ENCODE results near the gene FGD2. TPM values are rescaled to one million over a fixed set of nuclear protein-coding genes. Genes with fewer than 3 reads are reported as not detected.

FGD2 gene
- total and polyA plus RNA-seq, 10 of the 15 experiments (the other 5 are each of a cell fraction or from before 2014, with no cell fraction given) = 5.2 to 88.1 (median 33.2) TPM

DNA sequence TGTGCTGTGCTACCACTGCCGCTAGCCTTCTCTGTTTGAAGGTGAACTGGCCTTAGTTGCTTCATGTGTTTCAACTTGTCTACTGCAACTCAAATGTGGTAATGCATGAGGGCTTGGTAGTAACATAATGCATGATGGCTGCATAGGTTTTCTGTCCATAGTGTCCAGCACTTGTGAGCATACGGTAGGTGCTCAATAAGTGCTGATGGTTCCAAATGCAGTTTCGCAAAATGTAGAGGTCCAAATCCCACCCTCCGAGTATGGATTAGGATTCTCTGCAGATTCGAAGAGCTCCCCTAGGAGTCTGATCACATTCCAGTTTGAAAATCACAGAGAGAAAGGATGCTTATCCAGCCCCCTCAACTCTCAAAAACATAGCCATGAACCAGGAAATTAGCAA is 64.2 kb downstream of the FGD2 start:
- Histone ChIP-seq H3K36me3 (ENCODE audit: control insufficient read depth in 2 of 2, insufficient read depth in 2 of 2, low read length in 1 of 2) (no peaks in the 10 kb centered on the region), H3K27ac (ENCODE audit: control insufficient read depth, insufficient read depth) (no peak overlapping the region), H3K4me3 (no peak overlapping the region), H3K9me3 (replicated peaks; ENCODE audit: control insufficient read depth, insufficient read depth, low read length) (no peaks in the 10 kb centered on the region; the same call in 2 of the 3 replicates), H3K9ac (ENCODE audit: control insufficient read depth, insufficient read depth, low read length) (no peak overlapping the region), H3K27me3 (replicated peaks in 1 of 2; ENCODE audit: control insufficient read depth in 2 of 2, insufficient read depth in 2 of 2, low read length in 1 of 2) (no peaks in the 10 kb centered on the region), H2AFZ (ENCODE audit: control insufficient read depth, low read depth, low read length) (no peak overlapping the region), H3K79me2 (ENCODE audit: control insufficient read depth, insufficient read depth, low read length) (no peaks in the 10 kb centered on the region), H3K4me2 (ENCODE audit: control insufficient read depth, insufficient read depth) (no peak overlapping the region), H4K20me1 (ENCODE audit: control insufficient read depth, insufficient read depth) (no peaks in the 10 kb centered on the region), H3K4me1 (ENCODE audit: control insufficient read depth, insufficient read depth, low read length) (peaks cover 9% of the 10 kb centered on the region)
- RAD21 ChIA-PET (ENCODE audit: unreplicated experiment) = interaction anchor here (0.9 kb wide), 1 partner anchor 102 kb away, joined by 3 read pairs; no protein-coding TSS in a partner anchor
- TF ChIP-seq GABPA (IDR thresholded peaks at IDR 0.05; ENCODE audit: low read depth) (no peak), IRF4 (IDR thresholded peaks at IDR 0.05; ENCODE audit: low read depth, low read length) (no peak), WRNIP1 (IDR thresholded peaks at IDR 0.05; ENCODE audit: borderline replicate concordance, low read depth, low read length) (no peak), CBX3 (IDR thresholded peaks at IDR 0.05; ENCODE audit: borderline replicate concordance, low read depth) (no peak)
- TF ChIP-seq, protein P1, sequence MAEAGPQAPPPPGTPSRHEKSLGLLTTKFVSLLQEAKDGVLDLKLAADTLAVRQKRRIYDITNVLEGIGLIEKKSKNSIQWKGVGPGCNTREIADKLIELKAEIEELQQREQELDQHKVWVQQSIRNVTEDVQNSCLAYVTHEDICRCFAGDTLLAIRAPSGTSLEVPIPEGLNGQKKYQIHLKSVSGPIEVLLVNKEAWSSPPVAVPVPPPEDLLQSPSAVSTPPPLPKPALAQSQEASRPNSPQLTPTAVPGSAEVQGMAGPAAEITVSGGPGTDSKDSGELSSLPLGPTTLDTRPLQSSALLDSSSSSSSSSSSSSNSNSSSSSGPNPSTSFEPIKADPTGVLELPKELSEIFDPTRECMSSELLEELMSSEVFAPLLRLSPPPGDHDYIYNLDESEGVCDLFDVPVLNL (IDR thresholded peaks at IDR 0.05; ENCODE audit: low read depth, low read length) = no peak
- TF ChIP-seq, protein P2, sequence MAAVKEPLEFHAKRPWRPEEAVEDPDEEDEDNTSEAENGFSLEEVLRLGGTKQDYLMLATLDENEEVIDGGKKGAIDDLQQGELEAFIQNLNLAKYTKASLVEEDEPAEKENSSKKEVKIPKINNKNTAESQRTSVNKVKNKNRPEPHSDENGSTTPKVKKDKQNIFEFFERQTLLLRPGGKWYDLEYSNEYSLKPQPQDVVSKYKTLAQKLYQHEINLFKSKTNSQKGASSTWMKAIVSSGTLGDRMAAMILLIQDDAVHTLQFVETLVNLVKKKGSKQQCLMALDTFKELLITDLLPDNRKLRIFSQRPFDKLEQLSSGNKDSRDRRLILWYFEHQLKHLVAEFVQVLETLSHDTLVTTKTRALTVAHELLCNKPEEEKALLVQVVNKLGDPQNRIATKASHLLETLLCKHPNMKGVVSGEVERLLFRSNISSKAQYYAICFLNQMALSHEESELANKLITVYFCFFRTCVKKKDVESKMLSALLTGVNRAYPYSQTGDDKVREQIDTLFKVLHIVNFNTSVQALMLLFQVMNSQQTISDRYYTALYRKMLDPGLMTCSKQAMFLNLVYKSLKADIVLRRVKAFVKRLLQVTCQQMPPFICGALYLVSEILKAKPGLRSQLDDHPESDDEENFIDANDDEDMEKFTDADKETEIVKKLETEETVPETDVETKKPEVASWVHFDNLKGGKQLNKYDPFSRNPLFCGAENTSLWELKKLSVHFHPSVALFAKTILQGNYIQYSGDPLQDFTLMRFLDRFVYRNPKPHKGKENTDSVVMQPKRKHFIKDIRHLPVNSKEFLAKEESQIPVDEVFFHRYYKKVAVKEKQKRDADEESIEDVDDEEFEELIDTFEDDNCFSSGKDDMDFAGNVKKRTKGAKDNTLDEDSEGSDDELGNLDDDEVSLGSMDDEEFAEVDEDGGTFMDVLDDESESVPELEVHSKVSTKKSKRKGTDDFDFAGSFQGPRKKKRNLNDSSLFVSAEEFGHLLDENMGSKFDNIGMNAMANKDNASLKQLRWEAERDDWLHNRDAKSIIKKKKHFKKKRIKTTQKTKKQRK (IDR thresholded peaks at IDR 0.05; ENCODE audit: low read depth, low read length) = no peak
- TF ChIP-seq, protein P3, sequence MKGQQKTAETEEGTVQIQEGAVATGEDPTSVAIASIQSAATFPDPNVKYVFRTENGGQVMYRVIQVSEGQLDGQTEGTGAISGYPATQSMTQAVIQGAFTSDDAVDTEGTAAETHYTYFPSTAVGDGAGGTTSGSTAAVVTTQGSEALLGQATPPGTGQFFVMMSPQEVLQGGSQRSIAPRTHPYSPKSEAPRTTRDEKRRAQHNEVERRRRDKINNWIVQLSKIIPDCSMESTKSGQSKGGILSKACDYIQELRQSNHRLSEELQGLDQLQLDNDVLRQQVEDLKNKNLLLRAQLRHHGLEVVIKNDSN (IDR thresholded peaks at IDR 0.05; ENCODE audit: borderline replicate concordance, extremely low read length, insufficient read depth, low read depth, low read length) = no peak
- TF ChIP-seq, protein P4, sequence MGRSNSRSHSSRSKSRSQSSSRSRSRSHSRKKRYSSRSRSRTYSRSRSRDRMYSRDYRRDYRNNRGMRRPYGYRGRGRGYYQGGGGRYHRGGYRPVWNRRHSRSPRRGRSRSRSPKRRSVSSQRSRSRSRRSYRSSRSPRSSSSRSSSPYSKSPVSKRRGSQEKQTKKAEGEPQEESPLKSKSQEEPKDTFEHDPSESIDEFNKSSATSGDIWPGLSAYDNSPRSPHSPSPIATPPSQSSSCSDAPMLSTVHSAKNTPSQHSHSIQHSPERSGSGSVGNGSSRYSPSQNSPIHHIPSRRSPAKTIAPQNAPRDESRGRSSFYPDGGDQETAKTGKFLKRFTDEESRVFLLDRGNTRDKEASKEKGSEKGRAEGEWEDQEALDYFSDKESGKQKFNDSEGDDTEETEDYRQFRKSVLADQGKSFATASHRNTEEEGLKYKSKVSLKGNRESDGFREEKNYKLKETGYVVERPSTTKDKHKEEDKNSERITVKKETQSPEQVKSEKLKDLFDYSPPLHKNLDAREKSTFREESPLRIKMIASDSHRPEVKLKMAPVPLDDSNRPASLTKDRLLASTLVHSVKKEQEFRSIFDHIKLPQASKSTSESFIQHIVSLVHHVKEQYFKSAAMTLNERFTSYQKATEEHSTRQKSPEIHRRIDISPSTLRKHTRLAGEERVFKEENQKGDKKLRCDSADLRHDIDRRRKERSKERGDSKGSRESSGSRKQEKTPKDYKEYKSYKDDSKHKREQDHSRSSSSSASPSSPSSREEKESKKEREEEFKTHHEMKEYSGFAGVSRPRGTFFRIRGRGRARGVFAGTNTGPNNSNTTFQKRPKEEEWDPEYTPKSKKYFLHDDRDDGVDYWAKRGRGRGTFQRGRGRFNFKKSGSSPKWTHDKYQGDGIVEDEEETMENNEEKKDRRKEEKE (IDR thresholded peaks at IDR 0.05) = no peak
- TF ChIP-seq, protein P5, sequence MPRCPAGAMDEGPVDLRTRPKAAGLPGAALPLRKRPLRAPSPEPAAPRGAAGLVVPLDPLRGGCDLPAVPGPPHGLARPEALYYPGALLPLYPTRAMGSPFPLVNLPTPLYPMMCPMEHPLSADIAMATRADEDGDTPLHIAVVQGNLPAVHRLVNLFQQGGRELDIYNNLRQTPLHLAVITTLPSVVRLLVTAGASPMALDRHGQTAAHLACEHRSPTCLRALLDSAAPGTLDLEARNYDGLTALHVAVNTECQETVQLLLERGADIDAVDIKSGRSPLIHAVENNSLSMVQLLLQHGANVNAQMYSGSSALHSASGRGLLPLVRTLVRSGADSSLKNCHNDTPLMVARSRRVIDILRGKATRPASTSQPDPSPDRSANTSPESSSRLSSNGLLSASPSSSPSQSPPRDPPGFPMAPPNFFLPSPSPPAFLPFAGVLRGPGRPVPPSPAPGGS (IDR thresholded peaks at IDR 0.05; ENCODE audit: borderline replicate concordance, insufficient read depth, low read depth, low read length, poor library complexity, severe bottlenecking) = no peak
- no peak for FAIRE-seq
- intact Hi-C loops (cut with micrococcal nuclease; ENCODE audit: unreplicated experiment) = no loop called here
- no peak for DNase-seq (ENCODE audit: low read depth, low spot score)
- 99% methylated on average over 5 of the region's 5 CpGs for WGBS (ENCODE audit: insufficient coverage, insufficient replicate concordance, low lambda C conversion rate, missing lambda C conversion rate)
- SMC1A ChIA-PET (ENCODE audit: uncharacterized antibody, unreplicated experiment) = interaction anchor here (1.3 kb wide), 1 partner anchor 41 kb away, joined by 3 read pairs; no protein-coding TSS in a partner anchor
- POLR2A ChIA-PET = no interaction called here
- no TSS peak for BruUV-seq (replicated peaks)
- in situ Hi-C loops (cut with MboI) = no loop called here
- ATAC-seq = no peak
- CTCF ChIA-PET = interaction anchor here (3.1 kb wide), 1 partner anchor 102 kb away, joined by 7 read pairs; no protein-coding TSS in a partner anchor
